Astrocyte (in vitro differentiated cells and primary cell): Measurements from ENCODE around the gene SP9. TPM values are rescaled to one million over a fixed set of nuclear protein-coding genes. Genes with fewer than 3 reads are reported as not detected.

Source experiments
- DNase-seq: peaks from one replicate; pipeline ENCODE4 v3.0.0-alpha.2; 2010; ENCODE audit warnings: low read depth
- FAIRE-seq: peaks from 2 replicates; lab custom pipeline; 2011; peaks lifted over from hg19 to GRCh38; lab: Jason Lieb, UNC
- H2AFZ ChIP-seq: 2 replicates; pipeline ENCODE4 v1.6.0; 2012; ENCODE audit warnings: low read depth, low read length, inconsistent platforms
- H3K27ac ChIP-seq: 2 replicates; pipeline ENCODE4 v1.5.1; 2011; ENCODE audit warnings: low read depth, low read length, inconsistent platforms
- H3K27me3 ChIP-seq: 2 replicates; pipeline ENCODE4 v1.6.0; 2011; ENCODE audit warnings: low read length, inconsistent platforms; ENCODE audit not compliant: insufficient read depth
- H3K36me3 ChIP-seq: 2 replicates; pipeline ENCODE4 v1.5.1; 2011; ENCODE audit warnings: low read length, inconsistent platforms; ENCODE audit not compliant: insufficient read depth
- H3K4me1 ChIP-seq: 2 replicates; pipeline ENCODE4 v1.5.1; 2011; ENCODE audit warnings: low read length, inconsistent platforms; ENCODE audit not compliant: insufficient read depth
- H3K4me2 ChIP-seq: 2 replicates; pipeline ENCODE4 v1.6.0; 2012; ENCODE audit warnings: low read length, inconsistent platforms
- H3K4me3 ChIP-seq: 2 replicates; pipeline ENCODE4 v1.5.1; 2011; ENCODE audit warnings: low read depth, mild to moderate bottlenecking, low read length, inconsistent platforms; ENCODE audit not compliant: insufficient read depth
- H3K79me2 ChIP-seq: 2 replicates; pipeline ENCODE4 v1.6.0; 2012; ENCODE audit warnings: mild to moderate bottlenecking, low read length, inconsistent platforms; ENCODE audit not compliant: insufficient read depth
- H3K9ac ChIP-seq: 2 replicates; pipeline ENCODE4 v1.6.0; 2012; ENCODE audit warnings: mild to moderate bottlenecking, low read length, inconsistent platforms
- H3K9me3 ChIP-seq: 2 replicates; pipeline ENCODE4 v1.5.1; 2012; ENCODE audit warnings: low read depth, mild to moderate bottlenecking, low read length, inconsistent platforms; ENCODE audit not compliant: insufficient read depth
- H4K20me1 ChIP-seq: 2 replicates; pipeline ENCODE4 v1.6.0; 2012; ENCODE audit warnings: low read length, inconsistent platforms; ENCODE audit not compliant: insufficient read depth
- H3K27ac Mint-ChIP-seq: one replicate; pipeline ENCODE4 v1.8.0; 2021; ENCODE audit warnings: mild to moderate bottlenecking, mixed read lengths; ENCODE audit not compliant: unreplicated experiment
- H3K27me3 Mint-ChIP-seq: one replicate; pipeline ENCODE4 v1.8.0; 2021; ENCODE audit warnings: low read depth, mixed read lengths; ENCODE audit not compliant: unreplicated experiment
- H3K36me3 Mint-ChIP-seq: one replicate; pipeline ENCODE4 v1.8.0; 2021; ENCODE audit warnings: low read depth, mixed read lengths; ENCODE audit not compliant: unreplicated experiment
- H3K4me1 Mint-ChIP-seq: one replicate; pipeline ENCODE4 v1.8.0; 2021; ENCODE audit warnings: low read depth, mixed read lengths; ENCODE audit not compliant: unreplicated experiment
- H3K4me3 Mint-ChIP-seq: one replicate; pipeline ENCODE4 v1.8.0; 2021; ENCODE audit warnings: mild to moderate bottlenecking, moderate library complexity, mixed read lengths; ENCODE audit not compliant: unreplicated experiment
- H3K9me3 Mint-ChIP-seq: one replicate; pipeline ENCODE4 v1.8.0; 2021; ENCODE audit warnings: mild to moderate bottlenecking, mixed read lengths; ENCODE audit not compliant: unreplicated experiment
- CTCF ChIP-seq: IDR thresholded peaks from 2 replicates; pipeline ENCODE4 v1.5.1; 2011; ENCODE audit warnings: low read depth, mild to moderate bottlenecking, inconsistent platforms, low read length, moderate library complexity; ENCODE audit not compliant: insufficient read depth
- EZH2 ChIP-seq: IDR thresholded peaks from 2 replicates; pipeline ENCODE4 v1.6.1; 2012; ENCODE audit warnings: mild to moderate bottlenecking, low read length, inconsistent platforms; ENCODE audit not compliant: insufficient read depth
- total RNA-seq: library from RNA; stranded (reverse); gene quantifications from 2 replicates; pipeline ENCODE4 v1.2.1, GENCODE V29; 2021

SP9 gene
- total RNA-seq, 1 donor from 2014 or later, result not detected

GRCh38 chr2:174328961-174329715 is 5.6 kb upstream of the SP9 start:
- FAIRE-seq (no peak), DNase-seq (no peak)
- Mint-ChIP-seq H3K9me3 (peaks cover 19% of the 10 kb centered on the region), H3K27ac (no peak overlapping the region), H3K4me3 (peak overlapping the region; percentile 60), H3K36me3 (peaks cover 2% of the 10 kb centered on the region), H3K27me3 (peaks cover 84% of the 10 kb centered on the region), H3K4me1 (peaks cover 6% of the 10 kb centered on the region)
- Histone ChIP-seq H3K27me3 (peaks cover 85% of the 10 kb centered on the region), H3K4me2 (peak overlapping the region; percentile 53), H3K27ac (no peak overlapping the region), H3K79me2 (no peaks in the 10 kb centered on the region), H3K9ac (no peak overlapping the region), H3K4me3 (no peak overlapping the region), H3K4me1 (peaks cover 17% of the 10 kb centered on the region), H4K20me1 (peaks cover 20% of the 10 kb centered on the region), H3K36me3 (no peaks in the 10 kb centered on the region), H2AFZ (no peak overlapping the region), H3K9me3 (peaks cover 6% of the 10 kb centered on the region)
- TF ChIP-seq CTCF (no peak), EZH2 (no peak)

DNA sequence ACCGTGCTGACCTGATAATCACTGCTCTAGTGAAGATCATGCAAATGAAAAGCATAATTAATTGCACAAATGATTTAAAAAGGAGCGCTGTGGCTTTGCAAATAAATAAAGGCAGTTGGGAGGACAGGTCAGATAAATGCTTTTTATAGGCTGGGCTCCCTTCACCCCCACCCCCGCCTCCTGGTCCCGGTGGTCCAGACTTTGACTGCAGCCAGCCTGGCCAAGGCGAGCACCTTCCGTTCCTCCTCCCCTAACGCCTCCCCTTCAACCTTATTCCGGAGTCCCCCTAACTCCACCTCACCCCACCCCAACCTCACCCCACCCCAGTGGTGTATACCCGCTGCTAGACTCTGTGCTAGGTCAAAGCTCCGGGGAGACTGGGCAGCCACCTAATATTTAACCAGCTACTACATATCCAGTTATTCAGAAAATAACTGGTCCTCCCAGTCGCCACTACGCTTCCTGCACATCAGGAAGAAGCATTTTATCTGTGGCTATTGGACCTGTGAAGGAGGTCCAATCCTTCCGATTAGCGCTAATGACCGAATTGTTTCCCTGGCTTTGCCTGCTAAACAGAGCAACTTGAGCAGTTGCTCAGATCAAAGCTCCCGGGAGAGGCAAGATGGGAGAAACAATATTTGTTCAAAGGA is 3.7 kb upstream of the SP9 start:
- peaks cover 34% of the 10 kb centered on the region for H4K20me1 ChIP-seq
- H3K36me3 Mint-ChIP-seq, result peaks cover 2% of the 10 kb centered on the region
- peaks cover 97% of the 10 kb centered on the region for H3K27me3 ChIP-seq
- peaks cover 8% of the 10 kb centered on the region for H3K4me1 Mint-ChIP-seq
- no peak overlapping the region for H2AFZ ChIP-seq
- no peak overlapping the region for H3K4me2 ChIP-seq
- no peak overlapping the region for H3K4me3 ChIP-seq
- DNase-seq, result no peak
- H3K27me3 Mint-ChIP-seq, result peaks cover 83% of the 10 kb centered on the region
- peaks cover 6% of the 10 kb centered on the region for H3K9me3 ChIP-seq
- peaks cover 17% of the 10 kb centered on the region for H3K4me1 ChIP-seq
- no peak overlapping the region for H3K27ac Mint-ChIP-seq
- no peaks in the 10 kb centered on the region for H3K36me3 ChIP-seq
- no peak overlapping the region for H3K9ac ChIP-seq
- H3K4me3 Mint-ChIP-seq, result no peak overlapping the region
- no peak for FAIRE-seq
- H3K9me3 Mint-ChIP-seq, result peaks cover 18% of the 10 kb centered on the region
- TF ChIP-seq CTCF, result no peak
- TF ChIP-seq EZH2, result no peak
- no peaks in the 10 kb centered on the region for H3K79me2 ChIP-seq
- no peak overlapping the region for H3K27ac ChIP-seq
